HG03135 (cell line): ENCODE measurements around the gene CAMTA2.
A peak's percentile ranks its signal among the peaks of the same experiment; 100 is the strongest.

Source experiments
- ATAC-seq: cut with Tn5 transposase; IDR thresholded peaks from one replicate; pipeline ENCODE4 v1.9.1; 2021; ENCODE audit warnings: mild to moderate bottlenecking, moderate library complexity; ENCODE audit not compliant: unreplicated experiment

Gene CAMTA2

GRCh38 chr17:4948166-4948930 lies 39.1 kb downstream of the CAMTA2 start, which contains the start of gene PFN1:
TSS of gene PFN1 (minus strand) at chr17:4948530. CDS start at chr17:4948394, 136 bp downstream.
- ATAC-seq = peak; percentile 17

- no peak for ATAC-seq
These were observed 39.9 kb downstream of the CAMTA2 start for GRCh38 chr17:4947411-4948165.

GRCh38 chr17:4947010-4947410 lies 40.5 kb downstream of the CAMTA2 start:
- ATAC-seq = no peak

- ATAC-seq = no peak
These were observed 41.0 kb downstream of the CAMTA2 start for GRCh38 chr17:4946312-4946976.

- ATAC-seq = no peak
These were observed 41.6 kb downstream of the CAMTA2 start for GRCh38 chr17:4945944-4946280.

GRCh38 chr17:4945176-4945943 lies 42.1 kb downstream of the CAMTA2 start:
- no peak for ATAC-seq

- no peak for ATAC-seq
These were observed 42.8 kb downstream of the CAMTA2 start for GRCh38 chr17:4944554-4945175.

GRCh38 chr17:4944163-4944553 lies 43.3 kb downstream of the CAMTA2 start:
- ATAC-seq = no peak

GRCh38 chr17:4942760-4943508 lies 44.5 kb downstream of the CAMTA2 start:
- no peak for ATAC-seq

GRCh38 chr17:4941319-4941610 lies 46.2 kb downstream of the CAMTA2 start:
- ATAC-seq = no peak

- ATAC-seq = no peak
These were observed 46.7 kb downstream of the CAMTA2 start for GRCh38 chr17:4940555-4941318.

- peak; percentile 72 for ATAC-seq
These were observed 47.5 kb downstream of the CAMTA2 start, which contains the start of the genes RNF167 and SLC25A11 for GRCh38 chr17:4939796-4940554. TSS of gene RNF167 (plus strand) at chr17:4940268. CDS start at chr17:4940910, 642 bp downstream. TSS of gene SLC25A11 (minus strand) at chr17:4940046. CDS start at chr17:4939910, 136 bp downstream.

- ATAC-seq = peak; percentile 1
These were observed 48.0 kb downstream of the CAMTA2 start for GRCh38 chr17:4939546-4939795.

GRCh38 chr17:4938688-4939545 lies 48.6 kb downstream of the CAMTA2 start:
- ATAC-seq = no peak

- no peak for ATAC-seq
These were observed 49.4 kb downstream of the CAMTA2 start for GRCh38 chr17:4938069-4938491.

GRCh38 chr17:4937553-4937952 lies 49.9 kb downstream of the CAMTA2 start:
- no peak for ATAC-seq

- ATAC-seq = no peak
These were observed 51.0 kb downstream of the CAMTA2 start for GRCh38 chr17:4936436-4936835.

GRCh38 chr17:4935650-4936049 lies 51.8 kb downstream of the CAMTA2 start:
- no peak for ATAC-seq
